Spinal cord (tissue), 10 donors: ENCODE measurements around the gene PRKN. TPM values are rescaled to one million over a fixed set of nuclear protein-coding genes. Genes with fewer than 3 reads are reported as not detected.
A peak's percentile ranks its signal among the peaks of the same experiment; 100 is the strongest.

Source experiments
- DNase-seq, 6 donors: peaks; one replicate each; pipeline versions ENCODE4 v3.0.0 to v3.0.0-alpha.2; 2013 to 2015; ENCODE audit warnings: low spot score in 6 of 6, low read depth in 4 of 6
- H3K27ac ChIP-seq: one replicate; pipeline ENCODE4 v1.5.1; 2013; ENCODE audit warnings: low read depth, low read length, control low read depth
- H3K27me3 ChIP-seq: one replicate; pipeline ENCODE4 v1.6.1; 2013; ENCODE audit warnings: low read length; ENCODE audit not compliant: control insufficient read depth, insufficient read depth
- H3K36me3 ChIP-seq: one replicate; pipeline ENCODE4 v1.6.1; 2013; ENCODE audit warnings: low read length; ENCODE audit not compliant: control insufficient read depth, insufficient read depth
- H3K4me1 ChIP-seq: one replicate; pipeline ENCODE4 v1.6.1; 2013; ENCODE audit warnings: low read length; ENCODE audit not compliant: control insufficient read depth, insufficient read depth
- H3K4me3 ChIP-seq: one replicate; pipeline ENCODE4 v1.5.1; 2013; ENCODE audit warnings: low read depth, low read length, control low read depth
- H3K9me3 ChIP-seq: one replicate; pipeline ENCODE4 v1.6.1; 2013; ENCODE audit warnings: low read length; ENCODE audit not compliant: control insufficient read depth, insufficient read depth
- WGBS: methylation state at CpG from one replicate; pipeline ENCODE4 v1.1.5; 2013; ENCODE audit warnings: missing lambda C conversion rate; ENCODE audit not compliant: insufficient coverage; 5-methylcytosine and 5-hydroxymethylcytosine counted together
- polyA plus RNA-seq, 2 donors: library from polyadenylated mRNA; unstranded; fragments of 120-200 nt; gene quantifications; one replicate each; pipeline ENCODE4 v1.2.1, GENCODE V29; 2013; ENCODE audit not compliant: insufficient read length in 2 of 2
- total RNA-seq, 2 donors: library from RNA; depleted of rRNA in 1 of 2; stranded (reverse); fragments of 120-200 nt in 1 of 2; fragments of >200 nt in 1 of 2; gene quantifications; one replicate each; pipeline versions ENCODE4 v1.2.3 to v1.2.4, GENCODE V29; 2013 to 2014
- donor health status: healthy.

The PRKN gene
- total and polyA plus RNA-seq, 4 donors: 7.4 to 9.5 (median 8.4) TPM

DNA sequence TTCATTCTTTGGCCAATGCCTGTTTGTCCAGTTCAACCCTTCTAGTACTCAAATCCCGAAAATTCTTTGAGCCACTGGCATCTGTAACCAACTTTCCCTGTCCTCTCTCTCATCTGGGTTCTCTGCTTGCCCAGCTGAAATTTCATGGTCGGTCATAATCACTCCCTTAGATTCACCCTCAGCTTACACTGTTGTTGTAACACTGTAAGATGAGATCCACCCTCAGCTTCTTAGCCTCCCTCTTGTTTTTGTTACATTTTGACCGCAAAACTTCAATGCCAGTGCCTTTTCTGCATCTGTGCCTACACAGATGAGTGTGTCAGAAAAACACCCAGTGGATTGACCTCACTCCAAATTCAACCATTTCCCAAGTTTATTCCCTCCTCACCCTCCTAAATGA, 1162.6 kb downstream of the PRKN start:
- Histone ChIP-seq H3K27me3 (no peaks in the 10 kb centered on the region), H3K9me3 (no peaks in the 10 kb centered on the region), H3K27ac (no peak overlapping the region), H3K36me3 (no peaks in the 10 kb centered on the region), H3K4me1 (no peaks in the 10 kb centered on the region), H3K4me3 (no peak overlapping the region)
- DNase-seq: no peak
- 97% methylated on average over 3 of the region's 3 CpGs for WGBS

GRCh38 chr6:161561908-161562307, 1165.7 kb downstream of the PRKN start:
- Histone ChIP-seq H3K4me3 (no peak overlapping the region), H3K27ac (no peak overlapping the region), H3K9me3 (no peaks in the 10 kb centered on the region), H3K36me3 (no peaks in the 10 kb centered on the region), H3K4me1 (no peaks in the 10 kb centered on the region), H3K27me3 (no peaks in the 10 kb centered on the region)
- 76% methylated on average over 9 of the region's 9 CpGs for WGBS
- DNase-seq: no peak

DNA sequence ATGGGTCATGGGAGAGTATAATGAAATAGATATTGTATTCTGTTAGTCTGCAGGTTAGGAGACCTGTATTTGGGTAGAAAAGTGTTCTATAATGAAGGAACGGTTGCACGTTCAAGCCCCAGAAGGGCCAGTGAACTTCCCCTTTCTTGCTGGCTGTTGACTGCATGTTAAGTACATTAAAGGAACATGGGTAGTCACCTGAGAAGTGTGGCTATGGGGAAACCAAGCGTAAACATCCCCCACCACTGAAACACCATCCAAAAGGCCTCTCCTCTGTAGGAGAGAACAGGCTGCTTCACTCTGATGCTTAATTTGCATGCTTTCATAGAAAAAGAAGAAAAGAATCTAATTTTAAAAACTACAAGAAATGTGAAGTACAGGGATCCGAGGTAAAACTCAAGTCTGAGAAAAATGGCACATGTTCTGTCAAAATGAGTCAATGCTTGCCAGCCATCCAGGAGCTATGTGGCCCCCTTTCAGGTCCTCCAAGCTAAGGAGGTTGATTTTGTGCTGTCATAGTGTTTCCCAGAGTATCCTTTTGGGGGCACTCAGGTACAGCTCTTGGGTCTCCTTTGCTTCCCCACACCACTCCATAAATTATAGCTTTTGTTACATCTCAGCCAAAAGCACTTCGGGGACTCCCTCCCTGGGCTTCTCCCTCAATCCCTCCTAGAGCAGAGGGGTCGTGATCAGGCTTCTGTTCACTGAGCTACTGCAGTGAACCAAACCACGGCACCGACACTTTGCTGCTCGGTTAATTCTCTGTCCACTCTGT, 1170.0 kb downstream of the PRKN start:
- H3K36me3 ChIP-seq: no peaks in the 10 kb centered on the region
- no peak overlapping the region for H3K4me3 ChIP-seq
- no peak overlapping the region for H3K27ac ChIP-seq
- no peaks in the 10 kb centered on the region for H3K4me1 ChIP-seq
- peak in 1 of 6 donors; percentile 51 for DNase-seq
- no peaks in the 10 kb centered on the region for H3K27me3 ChIP-seq
- peaks cover 8% of the 10 kb centered on the region for H3K9me3 ChIP-seq
- 36% methylated on average over 6 of the region's 9 CpGs for WGBS

GRCh38 chr6:161554883-161555282, 1172.7 kb downstream of the PRKN start:
- Histone ChIP-seq H3K36me3 (no peaks in the 10 kb centered on the region), H3K27me3 (no peaks in the 10 kb centered on the region), H3K27ac (no peak overlapping the region), H3K4me3 (no peak overlapping the region), H3K9me3 (peaks cover 8% of the 10 kb centered on the region), H3K4me1 (no peaks in the 10 kb centered on the region)
- no peak for DNase-seq

- Histone ChIP-seq H3K27ac (no peak overlapping the region), H3K36me3 (no peaks in the 10 kb centered on the region), H3K4me3 (no peak overlapping the region), H3K9me3 (peaks cover 4% of the 10 kb centered on the region), H3K27me3 (no peaks in the 10 kb centered on the region), H3K4me1 (no peaks in the 10 kb centered on the region)
- no peak for DNase-seq
- WGBS: 85% methylated on average over 4 of the region's 4 CpGs
Observed at GRCh38 chr6:161549977-161550655, 1177.5 kb downstream of the PRKN start.

- no peaks in the 10 kb centered on the region for H3K27me3 ChIP-seq
- no peak overlapping the region for H3K4me3 ChIP-seq
- no peaks in the 10 kb centered on the region for H3K9me3 ChIP-seq
- no peaks in the 10 kb centered on the region for H3K36me3 ChIP-seq
- H3K27ac ChIP-seq: no peak overlapping the region
- no peak for DNase-seq
- no peaks in the 10 kb centered on the region for H3K4me1 ChIP-seq
- 93% methylated on average over 7 of the region's 9 CpGs for WGBS
Observed at GRCh38 chr6:161548713-161549296, 1178.8 kb downstream of the PRKN start.

- no peak overlapping the region for H3K4me3 ChIP-seq
- no peaks in the 10 kb centered on the region for H3K4me1 ChIP-seq
- no peaks in the 10 kb centered on the region for H3K9me3 ChIP-seq
- WGBS: 50% methylated on average over 2 of the region's 2 CpGs
- no peak overlapping the region for H3K27ac ChIP-seq
- no peaks in the 10 kb centered on the region for H3K27me3 ChIP-seq
- DNase-seq: peak in 1 of 6 donors; percentile 79
- H3K36me3 ChIP-seq: no peaks in the 10 kb centered on the region
Observed at GRCh38 chr6:161547617-161548016, 1179.9 kb downstream of the PRKN start.

DNA sequence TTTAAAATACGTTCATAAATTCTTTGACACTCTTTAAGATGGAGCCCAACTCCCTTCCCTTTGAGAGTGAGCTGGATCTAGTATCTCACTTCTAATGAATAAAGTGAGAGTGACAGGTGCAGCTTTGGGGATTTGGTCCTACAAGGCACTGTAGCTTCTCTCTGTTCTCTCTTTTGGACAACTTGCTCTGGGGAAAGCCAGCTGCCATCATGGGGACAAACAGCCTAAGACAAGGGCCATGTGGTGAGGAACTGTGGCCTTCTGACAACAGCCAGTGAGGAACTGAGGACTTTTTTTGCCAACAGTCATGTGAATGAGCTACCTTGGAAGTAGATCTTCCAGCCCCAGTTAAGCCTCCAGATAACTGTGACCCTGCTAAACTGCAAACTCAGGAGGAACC, 1180.9 kb downstream of the PRKN start:
- Histone ChIP-seq H3K27me3 (no peaks in the 10 kb centered on the region), H3K27ac (no peak overlapping the region), H3K4me3 (no peak overlapping the region), H3K4me1 (no peaks in the 10 kb centered on the region), H3K9me3 (no peaks in the 10 kb centered on the region), H3K36me3 (no peaks in the 10 kb centered on the region)
- no peak for DNase-seq
- WGBS: no CpG with 5 or more reads among the region's 1 CpG

DNA sequence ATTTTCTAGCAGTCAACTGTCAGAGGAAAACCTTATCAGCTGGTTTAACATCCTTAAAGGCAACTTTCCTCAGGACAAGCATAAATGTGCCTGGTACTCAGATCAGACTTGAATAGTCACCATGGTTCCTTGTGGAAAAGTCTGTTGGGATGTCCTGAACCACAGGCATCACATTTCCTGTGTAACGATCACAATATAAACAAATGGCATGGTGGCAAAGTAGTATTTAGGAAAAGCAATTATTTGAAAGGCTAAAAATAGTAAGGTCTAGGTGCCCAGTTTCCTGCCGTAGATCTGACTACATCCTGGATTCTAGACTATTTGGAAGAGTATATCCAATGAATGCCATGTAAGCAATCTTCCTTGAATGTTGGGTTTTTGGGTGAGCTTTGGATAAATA, 1181.8 kb downstream of the PRKN start:
- no peaks in the 10 kb centered on the region for H3K4me1 ChIP-seq
- H3K9me3 ChIP-seq: no peaks in the 10 kb centered on the region
- no peak overlapping the region for H3K27ac ChIP-seq
- no peak overlapping the region for H3K4me3 ChIP-seq
- H3K27me3 ChIP-seq: no peaks in the 10 kb centered on the region
- no peaks in the 10 kb centered on the region for H3K36me3 ChIP-seq
- no CpG with 5 or more reads among the region's 2 CpGs for WGBS
- DNase-seq: no peak
